GM23248 (cell line): ENCODE measurements around the gene KCNN1. TPM values are rescaled to one million over a fixed set of nuclear protein-coding genes. Genes with fewer than 3 reads are reported as not detected.

Experiments used
- DNase-seq: peaks from one replicate; pipeline ENCODE4 v3.0.0-alpha.2; 2015
- H2AFZ ChIP-seq: fragments of 200-600 bp; sonication (generic); 2 replicates; pipeline ENCODE4 v1.6.1; 2016; ENCODE audit warnings: antibody characterized with exemption
- H3F3A ChIP-seq: fragments of 200-600 bp; sonication (generic); 2 replicates; pipeline ENCODE4 v1.6.1; 2016; ENCODE audit warnings: mild to moderate bottlenecking, antibody characterized with exemption, mixed run types; ENCODE audit not compliant: insufficient read depth
- H3K27ac ChIP-seq: fragments of 200-600 bp; sonication (generic); 2 replicates; pipeline ENCODE4 v1.5.1; 2016; ENCODE audit warnings: mild to moderate bottlenecking
- H3K27me3 ChIP-seq: fragments of 200-600 bp; sonication (generic); replicated peaks from 2 replicates; pipeline ENCODE4 v1.6.1; 2016; ENCODE audit warnings: mild to moderate bottlenecking; ENCODE audit not compliant: insufficient read depth
- H3K36me3 ChIP-seq: fragments of 200-600 bp; sonication (generic); 2 replicates; pipeline ENCODE4 v1.6.1; 2016; ENCODE audit warnings: low read depth, mild to moderate bottlenecking
- H3K4me1 ChIP-seq: fragments of 200-600 bp; sonication (generic); 2 replicates; pipeline ENCODE4 v1.6.1; 2016; ENCODE audit warnings: mild to moderate bottlenecking; ENCODE audit not compliant: insufficient read depth
- H3K4me2 ChIP-seq: fragments of 200-600 bp; sonication (generic); one replicate; pipeline ENCODE4 v1.6.1; 2016; ENCODE audit warnings: mild to moderate bottlenecking; ENCODE audit not compliant: unreplicated experiment
- H3K4me3 ChIP-seq: fragments of 200-600 bp; sonication (generic); 2 replicates; pipeline ENCODE4 v1.5.1; 2016; ENCODE audit warnings: mild to moderate bottlenecking
- H3K79me2 ChIP-seq: fragments of 200-600 bp; sonication (generic); 2 replicates; pipeline ENCODE4 v1.6.1; 2016; ENCODE audit warnings: mild to moderate bottlenecking; ENCODE audit not compliant: insufficient read depth
- H3K9ac ChIP-seq: fragments of 200-600 bp; sonication (generic); 2 replicates; pipeline ENCODE4 v1.6.1; 2016; ENCODE audit warnings: mild to moderate bottlenecking
- H3K9me2 ChIP-seq: fragments of 200-600 bp; sonication (generic); 2 replicates; pipeline ENCODE4 v1.6.1; 2016; ENCODE audit warnings: mixed run types, mild to moderate bottlenecking, moderate library complexity; ENCODE audit not compliant: insufficient read depth
- H3K9me3 ChIP-seq: fragments of 200-600 bp; sonication (generic); one replicate; pipeline ENCODE4 v1.6.1; 2017; ENCODE audit warnings: low read depth
- H4K20me1 ChIP-seq: fragments of 200-600 bp; sonication (generic); 2 replicates; pipeline ENCODE4 v1.6.0; 2016; ENCODE audit not compliant: insufficient read depth
- EZH2 ChIP-seq: fragments of 200-600 bp; sonication (generic); IDR thresholded peaks from 2 replicates; pipeline ENCODE4 v1.6.1; 2018; ENCODE audit warnings: antibody characterized with exemption, mild to moderate bottlenecking; ENCODE audit not compliant: insufficient read depth, poor library complexity, severe bottlenecking
- EZH2phosphoT487 ChIP-seq: fragments of 200-600 bp; sonication (generic); IDR thresholded peaks from 2 replicates; pipeline ENCODE4 v1.6.1; 2018; ENCODE audit warnings: antibody characterized with exemption, moderate library complexity, mild to moderate bottlenecking, low read depth; ENCODE audit not compliant: insufficient read depth
- WGBS, 2 experiments: methylation state at CpG; one replicate each; pipeline ENCODE4 v1.1.6; 2015 to 2017; ENCODE audit warnings: low lambda C conversion rate in 2 of 2, low coverage in 1 of 2; ENCODE audit errors: missing lambda C conversion rate in 2 of 2; 5-methylcytosine and 5-hydroxymethylcytosine counted together
- in situ Hi-C: fragments of 300-500 bp; cut with MboI; formaldehyde crosslinking; loops from 2 replicates; pipeline ENCODE4 v1.15.0; 2020
- polyA plus RNA-seq: library from polyadenylated mRNA; unstranded; fragments of >200 nt; fragmentation: Nextera tagmentation; extraction: Ambion mirVana; gene quantifications from 2 replicates; pipeline ENCODE4 v1.2.1, GENCODE V29; 2016
- total RNA-seq: library from RNA; depleted of rRNA; stranded (reverse); fragments of >200 nt; shearing (Covaris generic); gene quantifications from 2 replicates; pipeline ENCODE4 v1.2.3, GENCODE V29; 2014

The KCNN1 gene
- total and polyA plus RNA-seq, 2 experiments from 2014 or later = not detected

DNA sequence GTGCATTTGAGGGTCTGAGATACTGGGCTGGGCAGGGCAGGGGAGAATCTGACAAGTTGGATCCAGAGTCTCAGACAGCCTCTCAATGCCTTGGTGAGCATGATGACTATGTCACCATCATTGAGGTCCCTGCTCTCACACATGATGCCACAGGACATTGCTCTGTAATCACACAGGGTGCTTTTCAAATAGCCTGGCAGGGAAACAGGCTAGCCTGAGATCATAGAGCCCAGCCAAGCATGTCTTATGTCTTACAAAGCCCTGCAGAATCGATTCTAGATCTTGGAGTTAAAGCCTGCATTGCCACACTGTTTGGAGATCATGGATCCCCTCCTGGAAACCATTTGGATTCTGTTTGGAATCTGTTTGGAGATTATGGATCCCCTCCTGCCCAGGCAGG lies 5.3 kb downstream of the KCNN1 start:
- Histone ChIP-seq H3K9me2 (no peaks in the 10 kb centered on the region), H4K20me1 (no peaks in the 10 kb centered on the region), H3K4me3 (no peak overlapping the region), H3K36me3 (no peaks in the 10 kb centered on the region), H2AFZ (no peak overlapping the region), H3K9me3 (no peaks in the 10 kb centered on the region), H3F3A (no peaks in the 10 kb centered on the region), H3K4me1 (no peaks in the 10 kb centered on the region), H3K9ac (no peak overlapping the region), H3K79me2 (no peaks in the 10 kb centered on the region), H3K27me3 (peaks cover 15% of the 10 kb centered on the region), H3K27ac (no peak overlapping the region), H3K4me2 (no peak overlapping the region)
- no peak for DNase-seq
- in situ Hi-C loops = no loop called here
- TF ChIP-seq EZH2 (no peak), EZH2phosphoT487 (no peak)
- 80 to 91% methylated on average over 1 of the region's 1 CpG for WGBS, 2 experiments

DNA sequence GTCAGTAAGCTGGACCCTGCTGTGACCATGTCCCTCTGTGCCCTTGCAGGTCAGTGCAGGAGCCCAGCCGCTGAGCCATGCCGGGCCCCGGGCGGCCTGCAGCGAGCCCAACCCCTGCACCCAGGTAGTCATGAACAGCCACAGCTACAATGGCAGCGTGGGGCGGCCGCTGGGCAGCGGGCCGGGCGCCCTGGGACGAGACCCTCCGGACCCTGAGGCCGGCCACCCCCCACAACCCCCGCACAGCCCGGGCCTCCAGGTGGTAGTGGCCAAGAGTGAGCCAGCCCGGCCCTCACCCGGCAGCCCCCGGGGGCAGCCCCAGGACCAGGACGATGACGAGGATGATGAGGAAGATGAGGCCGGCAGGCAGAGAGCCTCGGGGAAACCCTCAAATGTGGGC lies 6.9 kb downstream of the KCNN1 start:
- H3K79me2 ChIP-seq = no peaks in the 10 kb centered on the region
- no peak overlapping the region for H2AFZ ChIP-seq
- 81 to 82% methylated on average over 20 to 23 of the region's 23 CpGs for WGBS, 2 experiments
- H3K9me2 ChIP-seq = no peaks in the 10 kb centered on the region
- H3K4me3 ChIP-seq = no peak overlapping the region
- H3K4me1 ChIP-seq = no peaks in the 10 kb centered on the region
- peaks cover 6% of the 10 kb centered on the region; the same call in 1 of the 2 replicates for H3K27me3 ChIP-seq
- no peak overlapping the region for H3K9ac ChIP-seq
- H4K20me1 ChIP-seq = no peaks in the 10 kb centered on the region
- H3F3A ChIP-seq = no peaks in the 10 kb centered on the region
- H3K4me2 ChIP-seq = no peak overlapping the region
- in situ Hi-C loops = no loop called here
- no peak for DNase-seq
- no peaks in the 10 kb centered on the region for H3K36me3 ChIP-seq
- TF ChIP-seq EZH2 (no peak), EZH2phosphoT487 (no peak)
- H3K27ac ChIP-seq = no peak overlapping the region
- no peaks in the 10 kb centered on the region for H3K9me3 ChIP-seq

DNA sequence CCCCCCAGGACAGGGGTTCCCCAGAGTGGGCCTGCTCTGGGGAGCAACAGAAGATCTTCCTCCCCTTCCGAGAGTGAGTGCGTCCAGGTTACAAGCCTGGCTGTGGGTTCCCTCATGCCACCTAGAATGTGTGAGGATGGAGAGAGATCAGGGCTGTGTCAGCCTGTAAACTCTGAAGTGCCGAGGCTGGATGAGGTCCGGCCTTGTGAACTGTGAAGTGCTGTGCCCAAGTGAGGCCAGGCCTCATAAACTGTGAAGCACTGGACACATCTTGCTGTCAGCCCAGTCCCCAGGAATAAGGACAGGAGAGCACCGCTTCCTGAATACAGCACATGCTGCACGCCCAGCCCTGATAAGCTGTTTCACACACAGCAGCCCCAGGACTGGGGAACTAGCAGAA lies 7.6 kb downstream of the KCNN1 start:
- Histone ChIP-seq H3K4me2 (no peak overlapping the region), H3K36me3 (no peaks in the 10 kb centered on the region), H3K9ac (no peak overlapping the region), H3K4me1 (no peaks in the 10 kb centered on the region), H3K27me3 (peaks cover 4% of the 10 kb centered on the region; the same call in 1 of the 2 replicates), H3F3A (no peaks in the 10 kb centered on the region), H3K4me3 (no peak overlapping the region), H3K9me2 (no peaks in the 10 kb centered on the region), H3K27ac (no peak overlapping the region), H2AFZ (no peak overlapping the region), H4K20me1 (no peaks in the 10 kb centered on the region), H3K9me3 (no peaks in the 10 kb centered on the region), H3K79me2 (no peaks in the 10 kb centered on the region)
- no peak for TF ChIP-seq EZH2
- TF ChIP-seq EZH2phosphoT487 = no peak
- 56 to 66% methylated on average over 6 of the region's 6 CpGs for WGBS, 2 experiments
- in situ Hi-C loops = no loop called here
- no peak for DNase-seq

DNA sequence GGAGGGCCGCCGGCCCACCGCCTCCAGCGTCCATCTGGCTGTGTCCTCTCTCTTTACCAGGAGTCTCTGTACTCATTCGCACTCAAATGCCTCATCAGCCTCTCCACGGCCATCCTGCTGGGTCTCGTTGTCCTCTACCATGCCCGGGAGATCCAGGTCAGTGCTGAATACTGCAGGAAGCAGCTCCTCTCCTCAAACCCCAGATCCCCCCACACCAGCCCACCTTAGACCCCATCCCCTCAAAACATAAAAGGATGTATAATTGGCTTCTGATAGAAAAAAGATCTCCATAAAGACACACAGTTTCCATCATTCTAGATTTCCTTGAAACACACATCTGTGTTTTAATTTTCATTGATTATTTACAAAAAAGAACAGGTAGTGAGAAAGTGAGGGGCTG lies 8.1 kb downstream of the KCNN1 start:
- Histone ChIP-seq H3K4me2 (no peak overlapping the region), H2AFZ (no peak overlapping the region), H3K9ac (no peak overlapping the region), H3F3A (no peaks in the 10 kb centered on the region), H3K36me3 (no peaks in the 10 kb centered on the region), H3K79me2 (no peaks in the 10 kb centered on the region), H3K4me1 (no peaks in the 10 kb centered on the region), H4K20me1 (no peaks in the 10 kb centered on the region), H3K9me3 (no peaks in the 10 kb centered on the region), H3K27ac (no peak overlapping the region), H3K9me2 (no peaks in the 10 kb centered on the region), H3K4me3 (no peak overlapping the region), H3K27me3 (peaks cover 4% of the 10 kb centered on the region; the same call in 1 of the 2 replicates)
- in situ Hi-C loops = no loop called here
- TF ChIP-seq EZH2 = no peak
- no peak for TF ChIP-seq EZH2phosphoT487
- WGBS, 2 experiments = 59% methylated on average over 8 of the region's 8 CpGs
- no peak for DNase-seq

DNA sequence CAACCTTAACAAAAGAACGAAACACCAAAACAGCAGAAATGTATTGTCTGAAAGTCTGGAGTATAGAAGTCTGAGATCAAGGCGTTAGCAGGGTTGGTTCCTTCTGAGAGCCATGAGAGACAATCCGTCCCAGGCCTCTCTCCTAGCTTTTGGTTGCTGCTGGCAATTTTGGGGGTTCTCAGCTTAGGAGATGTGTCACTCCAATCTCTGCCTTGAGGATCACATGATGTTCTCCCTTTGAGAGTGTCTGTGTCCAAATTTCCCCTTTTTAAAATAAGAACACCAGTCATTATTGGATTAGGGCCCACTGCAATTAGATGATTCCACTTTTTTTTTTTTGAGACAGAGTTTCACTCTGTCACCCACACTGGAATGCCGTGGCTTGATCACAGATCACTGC lies 10.1 kb downstream of the KCNN1 start:
- no peaks in the 10 kb centered on the region for H3K79me2 ChIP-seq
- H3K4me3 ChIP-seq = no peak overlapping the region
- peaks cover 4% of the 10 kb centered on the region; the same call in 1 of the 2 replicates for H3K27me3 ChIP-seq
- H3F3A ChIP-seq = no peaks in the 10 kb centered on the region
- H2AFZ ChIP-seq = no peak overlapping the region
- in situ Hi-C loops = no loop called here
- no peak overlapping the region for H3K4me2 ChIP-seq
- 47 to 62% methylated on average over 4 of the region's 4 CpGs for WGBS, 2 experiments
- no peaks in the 10 kb centered on the region for H3K36me3 ChIP-seq
- no peak overlapping the region for H3K9ac ChIP-seq
- TF ChIP-seq EZH2phosphoT487 (no peak), EZH2 (no peak)
- H3K4me1 ChIP-seq = no peaks in the 10 kb centered on the region
- H4K20me1 ChIP-seq = no peaks in the 10 kb centered on the region
- no peaks in the 10 kb centered on the region for H3K9me2 ChIP-seq
- H3K27ac ChIP-seq = no peak overlapping the region
- H3K9me3 ChIP-seq = no peaks in the 10 kb centered on the region
- no peak for DNase-seq
